Suprapubic skin (tissue), 4 donors: ENCODE results near the gene GPC5.

Experiments
- EP300 ChIP-seq: sonication (generic); formaldehyde crosslinking; IDR thresholded peaks from one replicate; pipeline ENCODE4 v1.6.1; 2017; ENCODE audit warnings: antibody characterized with exemption
- POLR2A ChIP-seq, 2 donors: fragments of 450-650 bp; IDR thresholded peaks; one replicate each; pipeline ENCODE4 v1.6.1; 2017; ENCODE audit warnings: antibody characterized with exemption in 2 of 2, mild to moderate bottlenecking in 2 of 2, moderate library complexity in 2 of 2
- POLR2AphosphoS5 ChIP-seq, 3 donors: sonication (generic); formaldehyde crosslinking; IDR thresholded peaks; one replicate each; pipeline ENCODE4 v1.6.1; 2017; ENCODE audit warnings: antibody characterized with exemption in 3 of 3
- TF ChIP-seq, protein P1 (sequence below), 2 donors: fragments of 200-600 bp in 1 of 2; fragments of 450-650 bp in 1 of 2; sonication (generic) in 1 of 2; IDR thresholded peaks; one replicate each; pipeline ENCODE4 v1.5.1; 2016 to 2019; ENCODE audit warnings: antibody characterized with exemption in 2 of 2, mild to moderate bottlenecking in 1 of 2, moderate library complexity in 1 of 2

- TF ChIP-seq, protein P1, sequence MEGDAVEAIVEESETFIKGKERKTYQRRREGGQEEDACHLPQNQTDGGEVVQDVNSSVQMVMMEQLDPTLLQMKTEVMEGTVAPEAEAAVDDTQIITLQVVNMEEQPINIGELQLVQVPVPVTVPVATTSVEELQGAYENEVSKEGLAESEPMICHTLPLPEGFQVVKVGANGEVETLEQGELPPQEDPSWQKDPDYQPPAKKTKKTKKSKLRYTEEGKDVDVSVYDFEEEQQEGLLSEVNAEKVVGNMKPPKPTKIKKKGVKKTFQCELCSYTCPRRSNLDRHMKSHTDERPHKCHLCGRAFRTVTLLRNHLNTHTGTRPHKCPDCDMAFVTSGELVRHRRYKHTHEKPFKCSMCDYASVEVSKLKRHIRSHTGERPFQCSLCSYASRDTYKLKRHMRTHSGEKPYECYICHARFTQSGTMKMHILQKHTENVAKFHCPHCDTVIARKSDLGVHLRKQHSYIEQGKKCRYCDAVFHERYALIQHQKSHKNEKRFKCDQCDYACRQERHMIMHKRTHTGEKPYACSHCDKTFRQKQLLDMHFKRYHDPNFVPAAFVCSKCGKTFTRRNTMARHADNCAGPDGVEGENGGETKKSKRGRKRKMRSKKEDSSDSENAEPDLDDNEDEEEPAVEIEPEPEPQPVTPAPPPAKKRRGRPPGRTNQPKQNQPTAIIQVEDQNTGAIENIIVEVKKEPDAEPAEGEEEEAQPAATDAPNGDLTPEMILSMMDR (IDR thresholded peaks at IDR 0.05): no peak
- TF ChIP-seq POLR2AphosphoS5 (IDR thresholded peaks at IDR 0.05) (no peak), POLR2A (IDR thresholded peaks at IDR 0.05) (no peak), EP300 (no peak)
Observed at GRCh38 chr13:91785431-91786119, 387.2 kb downstream of the GPC5 start.
